ENCODE measurements around the gene CNEP1R1.

GRCh38 chr16:50086176-50086575 lies 61.2 kb downstream of the CNEP1R1 start:
- TF ChIP-seq POLR2AphosphoS5 (IDR thresholded peaks at IDR 0.05; ENCODE audit: borderline replicate concordance, low read depth, low read length), result no peak
- no peak for TF ChIP-seq FOXP2 (optimal IDR thresholded peaks at IDR 0.05; ENCODE audit: control extremely low read depth, extremely low read length, insufficient read depth)
- TF ChIP-seq EZH2 (IDR thresholded peaks at IDR 0.05), result no peak

All from SK-N-MC (cell line).